GM12878 (cell line): ENCODE results near the gene CAMTA1. TPM values are rescaled to one million over a fixed set of nuclear protein-coding genes. Genes with fewer than 3 reads are reported as not detected.

Experiments used
- ATAC-seq: fragments of 200-7000 bp; cut with Tn5 transposase; 3 replicates; pipeline ENCODE4 v1.9.1; 2020; ENCODE audit warnings: mild to moderate bottlenecking, moderate library complexity
- BruUV-seq: library from RNA; stranded (reverse); fragments of 400-500 nt; replicated peaks from 2 replicates; lab custom pipeline; 2021; lab: Mats Ljungman, UMichigan
- CTCF ChIA-PET: fragments of 300-600 bp; sonication (Branson Sonifier 250); formaldehyde crosslinking; extraction: SDS; loops from one replicate; lab custom pipeline; 2021; ENCODE audit warnings: inconsistent platforms; lab: Yijun Ruan, JAX
- POLR2A ChIA-PET: fragments of 350-600 bp; formaldehyde crosslinking; extraction: SDS; loops from one replicate; lab custom pipeline; 2021; ENCODE audit warnings: inconsistent platforms; lab: Charles Lee
- RAD21 ChIA-PET: fragments of 300-600 bp; sonication (Branson Sonifier 250); formaldehyde crosslinking; loops from one replicate; lab custom pipeline; 2023; ENCODE audit warnings: antibody characterized with exemption; ENCODE audit not compliant: unreplicated experiment; lab: Charles Lee
- SMC1A ChIA-PET: fragments of 300-600 bp; sonication (Branson Sonifier 250); formaldehyde crosslinking; loops from one replicate; lab custom pipeline; 2023; ENCODE audit not compliant: unreplicated experiment, uncharacterized antibody; lab: Charles Lee
- DNase-seq: peaks from one replicate; pipeline ENCODE4 v3.0.0-alpha.2; 2011; ENCODE audit warnings: low read depth, low spot score
- FAIRE-seq: peaks from 3 replicates; lab custom pipeline; 2011; peaks lifted over from hg19 to GRCh38; lab: Jason Lieb, UNC
- H2AFZ ChIP-seq: 2 replicates; pipeline ENCODE4 v1.6.0; 2011; ENCODE audit warnings: low read depth, low read length, control low read depth; ENCODE audit not compliant: control insufficient read depth
- H3K27ac ChIP-seq: 2 replicates; pipeline ENCODE4 v1.5.1; 2011; ENCODE audit warnings: control low read depth; ENCODE audit not compliant: control insufficient read depth, insufficient read depth
- H3K27me3 ChIP-seq, 2 experiments: replicated peaks in 1 of 2; 2 replicates each; pipeline versions ENCODE4 v1.6.0 to v1.6.1; 2011; ENCODE audit warnings: low read length in 1 of 2; ENCODE audit not compliant: control insufficient read depth in 2 of 2, insufficient read depth in 2 of 2
- H3K36me3 ChIP-seq, 2 experiments: 2 replicates each; pipeline ENCODE4 v1.5.1; 2011; ENCODE audit warnings: low read length in 1 of 2; ENCODE audit not compliant: control insufficient read depth in 2 of 2, insufficient read depth in 2 of 2
- H3K4me1 ChIP-seq: 2 replicates; pipeline ENCODE4 v1.6.1; 2011; ENCODE audit warnings: mild to moderate bottlenecking, low read length, moderate library complexity, mixed read lengths; ENCODE audit not compliant: control insufficient read depth, insufficient read depth
- H3K4me2 ChIP-seq: 2 replicates; pipeline ENCODE4 v1.6.0; 2011; ENCODE audit warnings: control low read depth; ENCODE audit not compliant: control insufficient read depth, insufficient read depth
- H3K4me3 ChIP-seq: fragments of 200-600 bp; sonication (generic); 2 replicates; pipeline ENCODE4 v1.5.1; 2016
- H3K79me2 ChIP-seq: 2 replicates; pipeline ENCODE4 v1.6.0; 2011; ENCODE audit warnings: low read length; ENCODE audit not compliant: control insufficient read depth, insufficient read depth
- H3K9ac ChIP-seq: 2 replicates; pipeline ENCODE4 v1.8.0; 2011; ENCODE audit warnings: low read length, control low read depth, mixed read lengths; ENCODE audit not compliant: control insufficient read depth, insufficient read depth
- H3K9me3 ChIP-seq: replicated peaks from 3 replicates; pipeline ENCODE4 v1.5.1; 2011; ENCODE audit warnings: mild to moderate bottlenecking, low read length; ENCODE audit not compliant: control insufficient read depth, insufficient read depth
- H4K20me1 ChIP-seq: 2 replicates; pipeline ENCODE4 v1.6.0; 2011; ENCODE audit not compliant: control insufficient read depth, insufficient read depth
- CHD1 ChIP-seq: IDR thresholded peaks from 2 replicates; pipeline ENCODE4 v1.6.1; 2012; ENCODE audit warnings: low read depth, low read length, improper control_type of control experiment
- EGR1 ChIP-seq, 2 experiments: IDR thresholded peaks; 1 replicate in 1 of 2; 2 replicates in 1 of 2; pipeline ENCODE4 v1.6.1; 2011 to 2012; ENCODE audit warnings: low read depth in 2 of 2, low read length in 2 of 2, borderline replicate concordance in 1 of 2, mild to moderate bottlenecking in 1 of 2, moderate library complexity in 1 of 2
- IKZF1 ChIP-seq: fragments of 450-650 bp; conservative IDR thresholded peaks from 2 replicates; pipeline ENCODE4 v1.6.1; 2017; ENCODE audit warnings: antibody characterized with exemption, mild to moderate bottlenecking
- IRF4 ChIP-seq: IDR thresholded peaks from 2 replicates; pipeline ENCODE4 v1.6.1; 2011; ENCODE audit warnings: low read depth, low read length
- MEF2B ChIP-seq: fragments of 450-650 bp; IDR thresholded peaks from 2 replicates; pipeline ENCODE4 v1.6.1; 2018; ENCODE audit warnings: mild to moderate bottlenecking, moderate library complexity; ENCODE audit not compliant: partially characterized antibody, poor library complexity, severe bottlenecking
- MTA3 ChIP-seq: IDR thresholded peaks from 2 replicates; pipeline ENCODE4 v1.6.1; 2012; ENCODE audit warnings: low read length, inconsistent platforms, borderline replicate concordance
- MYB ChIP-seq: fragments of 150-350 bp; IDR thresholded peaks from 2 replicates; pipeline ENCODE4 v1.6.1; 2014; ENCODE audit warnings: mild to moderate bottlenecking, low read depth, low read length, borderline replicate concordance
- PAX8 ChIP-seq: fragments of 450-650 bp; IDR thresholded peaks from 2 replicates; pipeline ENCODE4 v1.6.1; 2017; ENCODE audit warnings: mild to moderate bottlenecking, moderate library complexity
- PML ChIP-seq: IDR thresholded peaks from 2 replicates; pipeline ENCODE4 v1.6.1; 2012; ENCODE audit warnings: low read length, inconsistent platforms
- RFX5 ChIP-seq: IDR thresholded peaks from 2 replicates; pipeline ENCODE4 v1.6.1; 2011; ENCODE audit warnings: low read depth, low read length, improper control_type of control experiment
- STAT1 ChIP-seq: fragments of 450-650 bp; conservative IDR thresholded peaks from 2 replicates; pipeline ENCODE4 v1.6.1; 2014; ENCODE audit warnings: antibody characterized with exemption, mild to moderate bottlenecking
- ZNF274 ChIP-seq: IDR thresholded peaks from one replicate; pipeline ENCODE4 v1.8.0; 2011; ENCODE audit not compliant: insufficient read length, insufficient read depth
- WGBS: methylation state at CpG from one replicate; pipeline ENCODE4 v1.1.6; 2016; ENCODE audit warnings: low lambda C conversion rate; ENCODE audit not compliant: insufficient replicate concordance, insufficient coverage; ENCODE audit errors: missing lambda C conversion rate; 5-methylcytosine and 5-hydroxymethylcytosine counted together
- in situ Hi-C: fragments of 300-500 bp; cut with MboI; formaldehyde crosslinking; loops from 9 replicates; pipeline ENCODE4 v1.14.3; 2018; ENCODE audit warnings: mixed read lengths
- intact Hi-C: fragments of 100-400 bp; cut with micrococcal nuclease; formaldehyde crosslinking; loops from one replicate; pipeline ENCODE4 v1.14.2; 2022; ENCODE audit not compliant: unreplicated experiment
- polyA plus RNA-seq, 11 experiments: library from polyadenylated mRNA; depleted of rRNA in 4 of 11; unstranded in 6 of 11; stranded (reverse) in 5 of 11; fragments of >200 nt; fragmentation: Nextera tagmentation in 4 of 11; fragmentation: Illumina TruSeq in 1 of 11; extraction: Ambion mirVana in 4 of 11; extraction: Trizol in 1 of 11; gene quantifications; 1 replicate in 1 of 11; 2 replicates in 10 of 11; pipeline versions ENCODE4 v1.2.1 to v1.2.3, GENCODE V29; 2011 to 2016; ENCODE audit warnings: inconsistent platforms in 2 of 11, missing spikeins in 2 of 11, low read depth in 1 of 11
- total RNA-seq, 4 experiments: library from RNA; depleted of rRNA in 3 of 4; stranded (reverse); fragments of >200 nt in 3 of 4; fragmentation: Illumina TruSeq in 1 of 4; extraction: Trizol in 1 of 4; gene quantifications; 2 replicates each; pipeline versions ENCODE4 v1.2.1 to v1.2.3, GENCODE V29; 2013 to 2021
- TF ChIP-seq, protein P1 (sequence below): IDR thresholded peaks from 2 replicates; pipeline ENCODE4 v1.6.1; 2011; ENCODE audit warnings: low read depth, mild to moderate bottlenecking, low read length, moderate library complexity, borderline replicate concordance; ENCODE audit errors: extremely low read depth
- TF ChIP-seq, protein P2 (sequence below): fragments of 450-650 bp; IDR thresholded peaks from 2 replicates; pipeline ENCODE4 v1.6.1; 2016; ENCODE audit warnings: mild to moderate bottlenecking
- TF ChIP-seq, protein P3 (sequence below): fragments of 450-650 bp; IDR thresholded peaks from 2 replicates; pipeline ENCODE4 v1.6.1; 2018; ENCODE audit warnings: borderline replicate concordance, mild to moderate bottlenecking; ENCODE audit not compliant: partially characterized antibody

CAMTA1 gene
- total and polyA plus RNA-seq, 10 of the 15 experiments (the other 5 are each of a cell fraction or from before 2014, with no cell fraction given): 37.7 to 148 (median 76.4) TPM

DNA sequence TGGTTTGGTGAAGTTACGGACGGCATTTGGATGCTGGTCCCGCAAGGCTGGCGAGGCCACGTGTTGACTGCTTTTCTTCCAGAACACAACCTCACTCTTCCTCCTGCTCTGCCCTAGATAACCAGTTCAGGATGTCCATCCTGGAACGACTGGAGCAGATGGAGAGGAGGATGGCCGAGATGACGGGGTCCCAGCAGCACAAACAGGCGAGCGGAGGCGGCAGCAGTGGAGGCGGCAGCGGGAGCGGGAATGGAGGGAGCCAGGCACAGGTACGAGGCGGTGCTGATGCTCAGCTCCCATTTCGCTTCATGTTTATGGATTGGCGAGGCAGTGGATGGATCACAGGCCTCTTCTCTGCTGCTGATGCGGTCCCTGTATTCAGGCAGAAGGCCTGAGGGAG lies 947.1 kb downstream of the CAMTA1 start:
- Histone ChIP-seq H3K4me2 (no peak overlapping the region), H2AFZ (no peak overlapping the region), H3K4me3 (no peak overlapping the region), H3K4me1 (no peaks in the 10 kb centered on the region), H3K79me2 (no peaks in the 10 kb centered on the region), H4K20me1 (no peaks in the 10 kb centered on the region), H3K36me3 (no peaks in the 10 kb centered on the region), H3K9ac (no peak overlapping the region), H3K9me3 (no peaks in the 10 kb centered on the region; the same call in 2 of the 3 replicates), H3K27me3 (no peaks in the 10 kb centered on the region; a peak in 3 of 4 replicates), H3K27ac (no peak overlapping the region)
- intact Hi-C loops (no loop called here), in situ Hi-C loops (no loop called here)
- ChIA-PET RAD21 (no interaction called here), SMC1A (no interaction called here), POLR2A (no interaction called here), CTCF (no interaction called here)
- BruUV-seq: no TSS peak
- no peak for FAIRE-seq
- ATAC-seq: no peak
- 56% methylated on average over 17 of the region's 19 CpGs for whole genome bisulfite sequencing
- no peak for TF ChIP-seq PAX8
- no peak for TF ChIP-seq RFX5
- TF ChIP-seq, protein P1, sequence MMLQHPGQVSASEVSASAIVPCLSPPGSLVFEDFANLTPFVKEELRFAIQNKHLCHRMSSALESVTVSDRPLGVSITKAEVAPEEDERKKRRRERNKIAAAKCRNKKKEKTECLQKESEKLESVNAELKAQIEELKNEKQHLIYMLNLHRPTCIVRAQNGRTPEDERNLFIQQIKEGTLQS: no peak
- TF ChIP-seq EGR1 (IDR thresholded peaks at IDR 0.05; ENCODE audit: borderline replicate concordance in 1 of 2, low read depth in 2 of 2, low read length in 2 of 2): no peak
- TF ChIP-seq CHD1: no peak
- no peak for TF ChIP-seq ZNF274
- no peak for TF ChIP-seq MYB
- no peak for TF ChIP-seq IRF4
- no peak for DNase-seq

DNA sequence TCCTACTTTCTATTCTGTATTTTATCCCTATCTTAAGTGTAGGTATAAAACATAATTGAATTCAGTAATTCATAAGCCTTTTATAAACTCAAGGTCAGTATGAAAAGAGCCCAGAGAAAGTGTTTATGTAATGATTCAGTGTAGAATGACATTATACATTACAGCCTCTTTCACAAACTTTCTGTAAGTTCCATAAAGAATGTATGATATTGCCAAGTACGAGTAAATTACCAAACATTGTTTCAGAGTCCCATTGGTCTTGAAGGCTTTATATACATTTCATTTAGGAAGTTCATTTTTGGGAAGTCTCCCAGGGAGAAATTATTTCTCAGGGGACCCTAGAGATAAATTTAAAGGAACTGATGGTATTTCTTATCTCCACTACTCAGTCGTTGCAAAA lies 948.0 kb downstream of the CAMTA1 start:
- Histone ChIP-seq H4K20me1 (no peaks in the 10 kb centered on the region), H2AFZ (no peak overlapping the region), H3K36me3 (no peaks in the 10 kb centered on the region), H3K4me1 (no peaks in the 10 kb centered on the region), H3K4me3 (no peak overlapping the region), H3K79me2 (no peaks in the 10 kb centered on the region), H3K27me3 (no peaks in the 10 kb centered on the region; a peak in 2 of 4 replicates), H3K9ac (no peak overlapping the region), H3K9me3 (no peaks in the 10 kb centered on the region; the same call in 2 of the 3 replicates), H3K27ac (no peak overlapping the region), H3K4me2 (no peak overlapping the region)
- no peak for DNase-seq
- POLR2A ChIA-PET: no interaction called here
- RAD21 ChIA-PET: no interaction called here
- BruUV-seq: no TSS peak
- WGBS: 24% methylated on average over 2 of the region's 2 CpGs
- FAIRE-seq: no peak
- in situ Hi-C loops (no loop called here), intact Hi-C loops (no loop called here)
- SMC1A ChIA-PET: no interaction called here
- CTCF ChIA-PET: no interaction called here
- ATAC-seq: no peak
- TF ChIP-seq IKZF1: no peak
- TF ChIP-seq, protein P2, sequence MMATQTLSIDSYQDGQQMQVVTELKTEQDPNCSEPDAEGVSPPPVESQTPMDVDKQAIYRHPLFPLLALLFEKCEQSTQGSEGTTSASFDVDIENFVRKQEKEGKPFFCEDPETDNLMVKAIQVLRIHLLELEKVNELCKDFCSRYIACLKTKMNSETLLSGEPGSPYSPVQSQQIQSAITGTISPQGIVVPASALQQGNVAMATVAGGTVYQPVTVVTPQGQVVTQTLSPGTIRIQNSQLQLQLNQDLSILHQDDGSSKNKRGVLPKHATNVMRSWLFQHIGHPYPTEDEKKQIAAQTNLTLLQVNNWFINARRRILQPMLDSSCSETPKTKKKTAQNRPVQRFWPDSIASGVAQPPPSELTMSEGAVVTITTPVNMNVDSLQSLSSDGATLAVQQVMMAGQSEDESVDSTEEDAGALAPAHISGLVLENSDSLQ: no peak
- TF ChIP-seq, protein P3, sequence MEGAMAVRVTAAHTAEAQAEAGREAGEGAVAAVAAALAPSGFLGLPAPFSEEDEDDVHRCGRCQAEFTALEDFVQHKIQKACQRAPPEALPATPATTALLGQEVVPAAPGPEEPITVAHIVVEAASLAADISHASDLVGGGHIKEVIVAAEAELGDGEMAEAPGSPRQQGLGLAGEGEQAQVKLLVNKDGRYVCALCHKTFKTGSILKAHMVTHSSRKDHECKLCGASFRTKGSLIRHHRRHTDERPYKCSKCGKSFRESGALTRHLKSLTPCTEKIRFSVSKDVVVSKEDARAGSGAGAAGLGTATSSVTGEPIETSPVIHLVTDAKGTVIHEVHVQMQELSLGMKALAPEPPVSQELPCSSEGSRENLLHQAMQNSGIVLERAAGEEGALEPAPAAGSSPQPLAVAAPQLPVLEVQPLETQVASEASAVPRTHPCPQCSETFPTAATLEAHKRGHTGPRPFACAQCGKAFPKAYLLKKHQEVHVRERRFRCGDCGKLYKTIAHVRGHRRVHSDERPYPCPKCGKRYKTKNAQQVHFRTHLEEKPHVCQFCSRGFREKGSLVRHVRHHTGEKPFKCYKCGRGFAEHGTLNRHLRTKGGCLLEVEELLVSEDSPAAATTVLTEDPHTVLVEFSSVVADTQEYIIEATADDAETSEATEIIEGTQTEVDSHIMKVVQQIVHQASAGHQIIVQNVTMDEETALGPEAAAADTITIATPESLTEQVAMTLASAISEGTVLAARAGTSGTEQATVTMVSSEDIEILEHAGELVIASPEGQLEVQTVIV: no peak
- no peak for TF ChIP-seq STAT1
- no peak for TF ChIP-seq MEF2B
- no peak for TF ChIP-seq MTA3
- no peak for TF ChIP-seq PML
